C4-2B (cell line): ENCODE results near the gene CA12.

Experiments
- H3K27ac ChIP-seq: fragments of 450-650 bp; 2 replicates; pipeline ENCODE4 v1.5.1; 2017
- CTCF ChIP-seq: fragments of 450-650 bp; conservative IDR thresholded peaks from 2 replicates; pipeline ENCODE4 v1.5.1; 2017; ENCODE audit warnings: mild to moderate bottlenecking
- ZFX ChIP-seq: fragments of 450-650 bp; IDR thresholded peaks from 2 replicates; pipeline ENCODE4 v1.6.1; 2017

The CA12 gene

GRCh38 chr15:63283126-63283525 lies 98.5 kb downstream of the CA12 start:
- no peak overlapping the region for H3K27ac ChIP-seq
- TF ChIP-seq CTCF (no peak), ZFX (no peak)

- peak overlapping the region; percentile 74 for H3K27ac ChIP-seq
- TF ChIP-seq CTCF: no peak
- TF ChIP-seq ZFX: no peak
Measured at GRCh38 chr15:63277893-63278456, 103.7 kb downstream of the CA12 start.

- TF ChIP-seq CTCF: no peak; the same call in 1 of the 2 replicates
- TF ChIP-seq ZFX: 0 out of 2 replicates have a peak, but pooled peaks have one; percentile 16
- peak within 1 kb of the TSS; percentile 74 for H3K27ac ChIP-seq
Measured at GRCh38 chr15:63277038-63277892, 104.4 kb downstream of the CA12 start, which contains the start of gene APH1B. Gene APH1B (plus strand): TSS chr15:63277605. CDS start chr15:63277624, 19 bp downstream.

- H3K27ac ChIP-seq: peak overlapping the region; percentile 74
- TF ChIP-seq ZFX (no peak), CTCF (no peak)
Measured at GRCh38 chr15:63276342-63277037, 105.2 kb downstream of the CA12 start.

- TF ChIP-seq ZFX (no peak), CTCF (no peak)
- no peak overlapping the region for H3K27ac ChIP-seq
Measured at GRCh38 chr15:63274427-63274826, 107.2 kb downstream of the CA12 start.
